GM10266 (cell line): Measurements from ENCODE around the gene CNTNAP2.

Experiments
- DNase-seq: peaks from one replicate; pipeline ENCODE4 v3.0.0; 2012; ENCODE audit errors: extremely low spot score
- TF ChIP-seq, protein P1 (sequence below): IDR thresholded peaks from 2 replicates; pipeline ENCODE4 v1.5.1; 2012; ENCODE audit warnings: mild to moderate bottlenecking, low read depth; ENCODE audit not compliant: control insufficient read depth, insufficient read depth; ENCODE audit errors: missing control alignments

The CNTNAP2 gene

DNA sequence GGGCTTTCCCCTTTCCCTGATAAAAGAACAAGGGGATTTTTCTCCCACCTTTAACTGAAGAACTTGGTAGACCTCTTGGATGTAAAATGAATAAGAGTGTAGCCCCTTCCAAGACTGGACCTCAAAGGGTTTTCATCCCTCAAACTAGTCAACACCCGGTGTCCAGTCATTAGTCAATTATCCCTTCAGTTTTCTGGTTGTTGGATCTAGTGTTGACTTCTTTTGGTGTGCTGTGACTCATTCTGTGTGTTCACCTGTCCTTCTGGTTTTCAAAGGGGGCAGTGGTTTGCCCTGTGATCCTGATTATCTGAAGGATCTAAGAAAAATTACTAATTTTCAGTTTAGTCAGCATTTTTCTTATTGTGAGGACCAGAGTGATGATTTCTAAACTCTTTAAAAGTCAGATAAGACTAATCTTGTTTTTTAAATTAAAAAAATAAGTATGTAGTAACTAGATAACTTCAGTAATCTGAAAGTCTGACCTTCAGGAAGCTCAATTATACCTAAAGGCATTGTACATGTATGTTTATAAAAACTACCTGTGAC, 583.5 kb downstream of the CNTNAP2 start:
- DNase-seq, result no peak
- TF ChIP-seq, protein P1, sequence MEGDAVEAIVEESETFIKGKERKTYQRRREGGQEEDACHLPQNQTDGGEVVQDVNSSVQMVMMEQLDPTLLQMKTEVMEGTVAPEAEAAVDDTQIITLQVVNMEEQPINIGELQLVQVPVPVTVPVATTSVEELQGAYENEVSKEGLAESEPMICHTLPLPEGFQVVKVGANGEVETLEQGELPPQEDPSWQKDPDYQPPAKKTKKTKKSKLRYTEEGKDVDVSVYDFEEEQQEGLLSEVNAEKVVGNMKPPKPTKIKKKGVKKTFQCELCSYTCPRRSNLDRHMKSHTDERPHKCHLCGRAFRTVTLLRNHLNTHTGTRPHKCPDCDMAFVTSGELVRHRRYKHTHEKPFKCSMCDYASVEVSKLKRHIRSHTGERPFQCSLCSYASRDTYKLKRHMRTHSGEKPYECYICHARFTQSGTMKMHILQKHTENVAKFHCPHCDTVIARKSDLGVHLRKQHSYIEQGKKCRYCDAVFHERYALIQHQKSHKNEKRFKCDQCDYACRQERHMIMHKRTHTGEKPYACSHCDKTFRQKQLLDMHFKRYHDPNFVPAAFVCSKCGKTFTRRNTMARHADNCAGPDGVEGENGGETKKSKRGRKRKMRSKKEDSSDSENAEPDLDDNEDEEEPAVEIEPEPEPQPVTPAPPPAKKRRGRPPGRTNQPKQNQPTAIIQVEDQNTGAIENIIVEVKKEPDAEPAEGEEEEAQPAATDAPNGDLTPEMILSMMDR, result no peak

DNA sequence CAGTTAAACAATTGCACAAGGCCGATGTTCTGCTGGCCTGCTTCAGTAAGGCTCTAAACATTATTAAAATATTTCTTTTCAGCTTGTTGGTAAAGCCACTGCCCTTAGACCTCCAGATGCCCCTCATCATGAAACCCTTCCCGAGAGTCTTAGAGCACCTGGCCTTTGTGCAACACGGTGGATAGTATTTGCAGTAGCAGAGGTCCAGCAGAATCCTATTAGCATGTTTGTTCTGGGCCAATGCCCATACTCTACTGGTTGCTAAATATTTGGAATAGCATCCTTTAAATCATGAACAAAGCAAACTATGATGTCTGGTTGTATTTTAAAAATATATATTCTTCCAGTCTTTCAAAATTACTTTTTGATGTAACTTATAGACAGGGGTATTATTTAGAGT, 584.6 kb downstream of the CNTNAP2 start:
- TF ChIP-seq, protein P1, result no peak
- no peak for DNase-seq

DNA sequence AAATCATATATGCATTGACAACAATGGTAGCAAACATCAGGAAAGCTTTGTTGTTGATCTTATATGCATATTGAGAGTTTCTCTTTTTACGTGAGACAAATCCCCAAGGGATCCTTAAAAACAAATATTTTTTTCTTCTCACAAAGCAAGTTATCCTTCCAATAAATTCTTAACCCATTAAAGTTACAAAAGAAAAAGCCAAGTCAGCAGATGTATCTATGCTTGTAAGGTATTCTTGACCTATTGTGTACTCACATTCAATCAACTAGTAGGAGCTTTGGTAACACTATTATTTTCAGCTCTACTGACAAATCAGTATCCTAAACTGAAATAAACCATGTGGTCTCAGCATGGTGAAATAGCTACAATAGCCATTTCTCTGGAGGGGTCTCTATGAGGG, 586.3 kb downstream of the CNTNAP2 start:
- no peak for DNase-seq
- TF ChIP-seq, protein P1, result no peak

DNA sequence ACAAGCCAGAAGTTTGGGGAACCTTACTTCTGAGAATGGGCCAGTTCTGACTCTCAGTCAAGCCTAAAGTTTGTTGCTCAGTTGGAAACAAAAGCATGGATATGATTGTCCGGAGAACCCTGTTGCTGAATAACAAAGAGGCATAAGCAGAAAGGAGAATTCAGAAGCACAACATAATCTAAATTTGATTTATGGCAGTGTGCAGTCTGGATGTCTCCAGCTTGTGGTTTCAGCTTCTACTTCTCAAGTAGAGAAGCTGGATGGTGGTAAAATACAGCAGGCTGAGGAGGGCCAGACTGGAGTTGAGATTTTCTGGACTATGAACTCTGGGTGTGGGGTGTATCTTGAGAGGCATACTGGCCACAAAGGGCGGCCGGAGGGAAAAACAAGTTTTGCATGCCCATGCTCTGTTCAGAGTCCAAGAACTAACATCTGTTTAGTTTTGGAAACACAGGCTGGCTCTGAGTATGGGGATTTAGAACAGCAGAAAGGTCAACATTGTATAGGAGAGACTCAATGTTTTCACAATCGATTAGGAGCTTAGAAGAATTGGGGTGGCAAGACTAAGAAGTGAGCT, 592.9 kb downstream of the CNTNAP2 start:
- no peak for DNase-seq
- TF ChIP-seq, protein P1, result no peak

DNA sequence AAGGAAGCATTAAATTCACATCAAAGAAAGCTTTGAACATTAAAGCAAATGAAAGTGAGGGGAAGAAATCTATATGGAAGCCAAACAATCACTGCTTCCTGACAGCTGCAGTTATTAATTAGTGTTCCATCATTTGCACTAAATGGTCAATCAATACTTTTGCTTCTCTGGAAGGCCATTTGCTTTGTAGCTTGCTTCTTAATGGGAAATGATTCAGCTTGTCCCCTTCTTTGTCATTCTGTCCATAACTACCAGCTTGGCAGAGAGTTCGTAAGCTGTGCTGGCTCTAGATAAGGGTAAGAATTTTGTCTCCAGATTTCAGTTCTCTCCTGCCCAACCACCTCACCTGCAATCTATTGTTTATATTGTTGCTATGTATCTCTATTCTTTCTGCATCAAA, 596.6 kb downstream of the CNTNAP2 start:
- DNase-seq, result no peak
- TF ChIP-seq, protein P1, result no peak

DNA sequence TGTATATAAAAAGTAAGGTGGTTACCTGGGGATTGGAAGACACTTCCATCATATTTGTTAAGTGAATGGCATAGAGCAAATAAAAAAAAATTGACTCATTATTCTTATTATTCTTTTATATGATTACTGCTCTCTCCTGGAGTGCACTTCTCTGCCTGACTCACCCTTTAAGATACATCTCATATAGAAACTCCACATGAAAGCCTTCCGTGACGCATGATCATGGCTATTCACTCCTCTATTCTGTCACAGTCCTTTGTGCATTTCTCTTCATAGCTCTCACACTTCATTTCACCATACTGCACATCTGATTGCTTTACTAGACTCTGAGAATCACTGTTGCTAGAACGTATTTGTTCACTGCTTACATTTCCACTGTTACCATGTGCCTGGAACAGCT, 597.3 kb downstream of the CNTNAP2 start:
- TF ChIP-seq, protein P1, result no peak
- DNase-seq, result no peak

DNA sequence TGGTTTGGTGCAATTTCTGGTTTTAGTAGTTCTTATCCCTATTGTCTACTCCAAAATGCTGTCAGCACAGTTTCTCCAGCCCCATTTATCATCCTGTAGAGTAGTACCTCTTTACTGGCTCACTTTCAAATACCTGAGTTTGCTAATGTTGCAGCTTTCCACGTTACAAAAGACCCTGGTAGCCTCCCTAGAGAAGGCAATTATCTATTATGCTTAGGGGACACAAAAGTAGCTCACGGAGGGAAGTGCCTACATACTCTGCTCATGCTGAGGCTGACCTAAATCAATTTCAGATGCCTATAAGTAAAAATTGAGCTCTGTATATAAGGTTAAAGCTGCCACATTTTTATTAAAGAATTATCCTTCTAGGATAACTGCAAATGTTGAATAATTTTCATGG, 603.6 kb downstream of the CNTNAP2 start:
- DNase-seq, result no peak
- TF ChIP-seq, protein P1, result no peak
